K562 (cell line): ENCODE data around the gene PAPOLB. TPM values are rescaled to one million over a fixed set of nuclear protein-coding genes. Genes with fewer than 3 reads are reported as not detected.
A peak's percentile ranks its signal among the peaks of the same experiment; 100 is the strongest.

Source experiments
- ATAC-seq: fragments of 200-7000 bp; cut with Tn5 transposase; 3 replicates; pipeline ENCODE4 v1.9.1; 2020; ENCODE audit warnings: moderate library complexity
- BruUV-seq: library from RNA; stranded (reverse); fragments of 400-500 nt; replicated peaks from 2 replicates; lab custom pipeline; 2021; lab: Mats Ljungman, UMichigan
- CTCF ChIA-PET: fragments of 300-600 bp; formaldehyde crosslinking; extraction: SDS; loops from one replicate; lab custom pipeline; 2021; ENCODE audit warnings: low intra/inter-chr PET ratio; lab: Yijun Ruan, JAX
- POLR2A ChIA-PET: fragments of 300-600, 350-650 bp; sonication (Branson Sonifier 250); formaldehyde crosslinking; extraction: SDS; loops from one replicate; lab custom pipeline; 2021; ENCODE audit warnings: antibody characterized with exemption, inconsistent platforms; lab: Yijun Ruan, JAX
- DNase-seq, 4 experiments: peaks; one replicate each; pipeline versions ENCODE4 v3.0.0 to v3.0.0-alpha.2; 2011 to 2018; ENCODE audit warnings: low spot score in 3 of 4, mixed read lengths in 3 of 4; ENCODE audit errors: extremely low read depth in 1 of 4
- FAIRE-seq: peaks from 2 replicates; lab custom pipeline; 2011; peaks lifted over from hg19 to GRCh38; lab: Jason Lieb, UNC
- H2AFZ ChIP-seq: 2 replicates; pipeline ENCODE4 v1.6.0; 2011; ENCODE audit warnings: low read depth, low read length, control low read depth, inconsistent platforms
- H3K27ac ChIP-seq: fragments of 200-600 bp; 3 replicates; pipeline ENCODE4 v1.8.0; 2011; ENCODE audit warnings: low read depth, mild to moderate bottlenecking, control low read depth, inconsistent platforms, low read length, moderate library complexity, mixed read lengths; ENCODE audit errors: extremely low read depth
- H3K27me3 ChIP-seq, 2 experiments: fragments of 300-600 bp in 1 of 2; 2 replicates in 1 of 2; 3 replicates in 1 of 2; pipeline versions ENCODE4 v1.6.0 to v1.8.0; 2011; ENCODE audit warnings: inconsistent platforms in 2 of 2, low read length in 2 of 2, mild to moderate bottlenecking in 1 of 2, mixed read lengths in 1 of 2, moderate library complexity in 1 of 2; ENCODE audit not compliant: control insufficient read depth in 2 of 2, insufficient read depth in 2 of 2
- H3K36me3 ChIP-seq: fragments of 300-600 bp; 3 replicates; pipeline ENCODE4 v1.8.0; 2011; ENCODE audit warnings: mild to moderate bottlenecking, low read length, inconsistent platforms; ENCODE audit not compliant: control insufficient read depth, insufficient read depth
- H3K4me1 ChIP-seq, 2 experiments: fragments of 200-600 bp in 1 of 2; replicated peaks in 1 of 2; 2 replicates in 1 of 2; 3 replicates in 1 of 2; pipeline versions ENCODE4 v1.5.1 to v1.8.0; 2011; ENCODE audit warnings: inconsistent platforms in 2 of 2, low read length in 2 of 2, mild to moderate bottlenecking in 1 of 2, mixed read lengths in 1 of 2, moderate library complexity in 1 of 2; ENCODE audit not compliant: control insufficient read depth in 2 of 2, insufficient read depth in 2 of 2
- H3K4me2 ChIP-seq: 2 replicates; pipeline ENCODE4 v1.6.1; 2011; ENCODE audit warnings: low read length, control low read depth, inconsistent platforms, mixed read lengths; ENCODE audit not compliant: insufficient read depth
- H3K4me3 ChIP-seq: fragments of 200-600 bp; sonication (generic), shearing (Covaris generic); 2 replicates; pipeline ENCODE4 v1.5.1; 2016; ENCODE audit warnings: control low read depth, inconsistent platforms
- H3K79me2 ChIP-seq: fragments of 200-600 bp; 3 replicates; pipeline ENCODE4 v1.8.0; 2011; ENCODE audit warnings: low read length, inconsistent platforms; ENCODE audit not compliant: control insufficient read depth, insufficient read depth
- H3K9ac ChIP-seq, 2 experiments: 2 replicates each; pipeline versions ENCODE4 v1.6.0 to v1.6.1; 2011; ENCODE audit warnings: low read depth in 2 of 2, low read length in 2 of 2, control low read depth in 1 of 2, inconsistent platforms in 1 of 2, mild to moderate bottlenecking in 1 of 2, mixed read lengths in 1 of 2; ENCODE audit not compliant: insufficient read depth in 1 of 2
- H3K9me1 ChIP-seq: one replicate; pipeline ENCODE4 v1.6.0; 2011; ENCODE audit warnings: inconsistent platforms, mild to moderate bottlenecking, low read length, moderate library complexity; ENCODE audit not compliant: control insufficient read depth, insufficient read depth
- H3K9me3 ChIP-seq: replicated peaks from 2 replicates; pipeline ENCODE4 v1.5.1; 2011; ENCODE audit warnings: low read depth, low read length, inconsistent platforms; ENCODE audit not compliant: control insufficient read depth, insufficient read depth
- H4K20me1 ChIP-seq: replicated peaks from 2 replicates; pipeline ENCODE4 v1.6.1; 2011; ENCODE audit warnings: low read length, inconsistent platforms, mixed read lengths; ENCODE audit not compliant: control insufficient read depth, insufficient read depth
- BCL6 ChIP-seq: fragments of 250-450 bp; sonication (Bioruptor Pico); IDR thresholded peaks from 2 replicates; pipeline ENCODE4 v1.4.0; 2020
- EGR1 ChIP-seq: fragments of 450-650 bp; conservative IDR thresholded peaks from 2 replicates; pipeline ENCODE4 v1.6.1; 2017; ENCODE audit warnings: mild to moderate bottlenecking
- ELF4 ChIP-seq: fragments of 450-650 bp; formaldehyde crosslinking; IDR thresholded peaks from 2 replicates; pipeline ENCODE4 v1.4.0; 2022; ENCODE audit warnings: missing genetic modification characterization
- FOXK2 ChIP-seq, 2 experiments: fragments of 450-650 bp; IDR thresholded peaks in 1 of 2; conservative IDR thresholded peaks in 1 of 2; 2 replicates each; pipeline ENCODE4 v1.6.1; 2016; ENCODE audit warnings: low read depth in 2 of 2, mild to moderate bottlenecking in 1 of 2
- HSF4 ChIP-seq: fragments of 250-450 bp; sonication (Bioruptor Pico); IDR thresholded peaks from 2 replicates; pipeline ENCODE4 v2.1.2; 2022; ENCODE audit warnings: mild to moderate bottlenecking, moderate library complexity, borderline replicate concordance
- POLR2G ChIP-seq: fragments of 200-400 bp; formaldehyde crosslinking; IDR thresholded peaks from 2 replicates; pipeline ENCODE4 v1.6.1; 2017; ENCODE audit warnings: low read depth, mild to moderate bottlenecking, antibody characterized with exemption, low read length, moderate library complexity
- ZKSCAN1 ChIP-seq: fragments of 150-350 bp; IDR thresholded peaks from 2 replicates; pipeline ENCODE4 v1.6.1; 2016; ENCODE audit warnings: low read depth, low read length
- ZNF263 ChIP-seq: sonication (generic); formaldehyde crosslinking; IDR thresholded peaks from 2 replicates; pipeline ENCODE4 v1.8.0; 2022; ENCODE audit warnings: mild to moderate bottlenecking, missing genetic modification reagents, borderline replicate concordance
- ZNF41 ChIP-seq: fragments of 250-450 bp; sonication (Bioruptor Pico); conservative IDR thresholded peaks from 2 replicates; pipeline ENCODE4 v1.4.0; 2020; ENCODE audit warnings: mild to moderate bottlenecking
- WGBS: fragments of 100-300 bp; shearing (Covaris generic); methylation state at CpG from one replicate; pipeline ENCODE4 v1.1.6; 2016; ENCODE audit warnings: low coverage, mixed read lengths; ENCODE audit not compliant: insufficient coverage; ENCODE audit errors: missing lambda C conversion rate; 5-methylcytosine and 5-hydroxymethylcytosine counted together
- in situ Hi-C: fragments of 300-500 bp; cut with MboI; formaldehyde crosslinking; loops from 4 replicates; pipeline ENCODE4 v1.15.0; 2018; ENCODE audit warnings: inconsistent platforms, mixed read lengths
- intact Hi-C: fragments of 100-400 bp; cut with micrococcal nuclease; formaldehyde crosslinking; loops from 2 replicates; pipeline ENCODE4 v1.14.2; 2022
- polyA plus RNA-seq, 8 experiments: library from polyadenylated mRNA; depleted of rRNA in 4 of 8; stranded (reverse) in 5 of 8; unstranded in 3 of 8; fragments of >200 nt; fragmentation: Nextera tagmentation in 2 of 8; fragmentation: Illumina TruSeq in 1 of 8; extraction: Ambion mirVana in 2 of 8; extraction: Trizol in 1 of 8; gene quantifications; 2 replicates each; pipeline versions ENCODE4 v1.2.1 to v1.2.3, GENCODE V29; 2011 to 2014; ENCODE audit warnings: inconsistent platforms in 1 of 8, missing spikeins in 1 of 8
- total RNA-seq, 7 experiments: library from RNA; depleted of rRNA in 6 of 7; stranded (reverse); fragments of >200 nt in 6 of 7; fragmentation: Illumina TruSeq in 2 of 7; extraction: Trizol in 2 of 7; gene quantifications; 2 replicates each; pipeline versions ENCODE4 v1.2.1 to v1.2.3, GENCODE V29; 2011 to 2021; ENCODE audit warnings: low replicate concordance in 1 of 7
- TF ChIP-seq, protein P1 (sequence below): fragments of 250-450 bp; sonication (Bioruptor Pico); IDR thresholded peaks from 2 replicates; pipeline ENCODE4 v1.4.0; 2020; ENCODE audit warnings: mild to moderate bottlenecking, moderate library complexity
- TF ChIP-seq, protein P2 (sequence below), 2 experiments: IDR thresholded peaks in 1 of 2; conservative IDR thresholded peaks in 1 of 2; 2 replicates each; pipeline ENCODE4 v1.6.1; 2016; ENCODE audit warnings: low read depth in 2 of 2, mild to moderate bottlenecking in 1 of 2, missing compliant biosample characterization in 1 of 2, missing genetic modification characterization in 1 of 2, moderate library complexity in 1 of 2

The PAPOLB gene
- total and polyA plus RNA-seq, 9 of the 15 experiments (the other 6 are each of a cell fraction or from before 2014, with no cell fraction given) = 0.04 to 0.33 (median 0.16) TPM; not detected in 4

GRCh38 chr7:4818000-4818794, 43.6 kb downstream of the PAPOLB start:
- BruUV-seq = no TSS peak
- ChIA-PET POLR2A (interaction anchor here (0.7 kb wide), 1 partner anchor 972 kb away, joined by 3 read pairs; no protein-coding TSS in a partner anchor), CTCF (interaction anchor here (0.6 kb wide), 1 partner anchor 267 kb away, joined by 4 read pairs; no protein-coding TSS in a partner anchor)
- in situ Hi-C loops (no loop called here), intact Hi-C loops (no loop called here)
- TF ChIP-seq, protein P1, sequence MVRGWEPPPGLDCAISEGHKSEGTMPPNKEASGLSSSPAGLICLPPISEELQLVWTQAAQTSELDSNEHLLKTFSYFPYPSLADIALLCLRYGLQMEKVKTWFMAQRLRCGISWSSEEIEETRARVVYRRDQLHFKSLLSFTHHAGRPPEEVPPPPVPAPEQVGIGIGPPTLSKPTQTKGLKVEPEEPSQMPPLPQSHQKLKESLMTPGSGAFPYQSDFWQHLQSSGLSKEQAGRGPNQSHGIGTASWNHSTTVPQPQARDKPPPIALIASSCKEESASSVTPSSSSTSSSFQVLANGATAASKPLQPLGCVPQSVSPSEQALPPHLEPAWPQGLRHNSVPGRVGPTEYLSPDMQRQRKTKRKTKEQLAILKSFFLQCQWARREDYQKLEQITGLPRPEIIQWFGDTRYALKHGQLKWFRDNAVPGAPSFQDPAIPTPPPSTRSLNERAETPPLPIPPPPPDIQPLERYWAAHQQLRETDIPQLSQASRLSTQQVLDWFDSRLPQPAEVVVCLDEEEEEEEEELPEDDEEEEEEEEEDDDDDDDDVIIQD (CRISPR knock-in tag) = no peak
- TF ChIP-seq BCL6 = no peak
- TF ChIP-seq, protein P2, sequence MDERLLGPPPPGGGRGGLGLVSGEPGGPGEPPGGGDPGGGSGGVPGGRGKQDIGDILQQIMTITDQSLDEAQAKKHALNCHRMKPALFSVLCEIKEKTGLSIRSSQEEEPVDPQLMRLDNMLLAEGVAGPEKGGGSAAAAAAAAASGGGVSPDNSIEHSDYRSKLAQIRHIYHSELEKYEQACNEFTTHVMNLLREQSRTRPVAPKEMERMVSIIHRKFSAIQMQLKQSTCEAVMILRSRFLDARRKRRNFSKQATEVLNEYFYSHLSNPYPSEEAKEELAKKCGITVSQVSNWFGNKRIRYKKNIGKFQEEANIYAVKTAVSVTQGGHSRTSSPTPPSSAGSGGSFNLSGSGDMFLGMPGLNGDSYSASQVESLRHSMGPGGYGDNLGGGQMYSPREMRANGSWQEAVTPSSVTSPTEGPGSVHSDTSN (CRISPR knock-in tag; IDR thresholded peaks at IDR 0.05; ENCODE audit: low read depth) = no peak
- TF ChIP-seq, protein P2 (tag; conservative IDR thresholded peaks at IDR 0.05; ENCODE audit: low read depth) = no peak
- no peak for TF ChIP-seq ZKSCAN1
- no peak for TF ChIP-seq ELF4 (CRISPR knock-in tag)
- 0 out of 2 replicates have a peak, but pooled peaks have one; percentile 16 for TF ChIP-seq EGR1
- TF ChIP-seq POLR2G = 0 out of 2 replicates have a peak, but pooled peaks have one; percentile 17
- no peak for TF ChIP-seq ZNF263 (CRISPR knock-in tag)
- TF ChIP-seq ZNF41 (CRISPR knock-in tag) = no peak
- TF ChIP-seq HSF4 (CRISPR knock-in tag) = no peak
- TF ChIP-seq FOXK2 (conservative IDR thresholded peaks at IDR 0.05 in 1 of 2, IDR thresholded peaks at IDR 0.05 in 1 of 2; ENCODE audit: low read depth in 2 of 2) = no peak
- ATAC-seq (no peak), DNase-seq (no peak), FAIRE-seq (no peak)
- no peak overlapping the region for H3K4me2 ChIP-seq
- no peak overlapping the region for H3K4me3 ChIP-seq
- no peak overlapping the region for H2AFZ ChIP-seq
- no peaks in the 10 kb centered on the region for H3K9me1 ChIP-seq
- 58% methylated on average over 16 of the region's 32 CpGs for WGBS
- no peak overlapping the region for H3K27ac ChIP-seq
- H3K9me3 ChIP-seq = no peaks in the 10 kb centered on the region
- peaks cover 0 to 9% of the 10 kb centered on the region in 2 experiments; a peak in 1 of 5 replicates for H3K27me3 ChIP-seq
- H3K36me3 ChIP-seq = no peaks in the 10 kb centered on the region
- no peaks in the 10 kb centered on the region for H3K79me2 ChIP-seq
- no peak overlapping the region; a peak in 1 of 4 replicates for H3K9ac ChIP-seq
- no peaks in the 10 kb centered on the region for H4K20me1 ChIP-seq
- H3K4me1 ChIP-seq = peaks cover 0 to 56% of the 10 kb centered on the region in 2 experiments; a peak in 2 of 5 replicates
